GM12875 (cell line): Measurements from ENCODE around the gene ACADS.

Experiments
- H3K4me3 ChIP-seq: one replicate; pipeline ENCODE4 v1.5.1; 2011; ENCODE audit warnings: low read depth, low read length, control low read depth
- TF ChIP-seq, protein P1 (sequence below): IDR thresholded peaks from 2 replicates; pipeline ENCODE4 v1.5.1; 2011; ENCODE audit warnings: low read depth, mild to moderate bottlenecking, control low read depth, inconsistent platforms, low read length, moderate library complexity, borderline replicate concordance; ENCODE audit not compliant: insufficient read depth

ACADS gene

DNA sequence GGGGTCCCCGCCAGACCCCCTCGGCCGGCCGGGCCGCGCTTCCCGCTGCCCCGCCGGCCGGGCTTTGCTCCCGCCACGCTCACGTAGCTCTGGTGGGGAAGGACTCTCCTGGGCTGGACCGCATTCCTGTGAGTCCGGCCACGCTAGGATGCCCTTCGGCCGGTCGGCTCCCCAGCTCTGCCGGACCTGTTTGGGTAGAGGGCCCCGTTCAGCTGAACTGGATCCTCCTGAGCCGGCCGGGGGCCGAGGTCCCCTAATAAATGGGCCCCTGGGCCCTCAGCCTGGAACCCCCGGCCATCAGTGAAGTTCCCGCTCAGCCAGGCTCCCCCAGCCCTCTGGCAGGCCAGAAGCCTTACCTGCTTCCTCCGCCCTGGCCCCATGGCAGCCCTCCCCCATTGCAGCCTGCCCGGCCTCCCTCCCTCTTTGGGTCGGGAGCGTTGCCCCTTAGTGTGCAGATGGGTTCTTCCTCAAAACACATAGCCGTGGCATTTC, 14.8 kb upstream of the ACADS start:
- TF ChIP-seq, protein P1, sequence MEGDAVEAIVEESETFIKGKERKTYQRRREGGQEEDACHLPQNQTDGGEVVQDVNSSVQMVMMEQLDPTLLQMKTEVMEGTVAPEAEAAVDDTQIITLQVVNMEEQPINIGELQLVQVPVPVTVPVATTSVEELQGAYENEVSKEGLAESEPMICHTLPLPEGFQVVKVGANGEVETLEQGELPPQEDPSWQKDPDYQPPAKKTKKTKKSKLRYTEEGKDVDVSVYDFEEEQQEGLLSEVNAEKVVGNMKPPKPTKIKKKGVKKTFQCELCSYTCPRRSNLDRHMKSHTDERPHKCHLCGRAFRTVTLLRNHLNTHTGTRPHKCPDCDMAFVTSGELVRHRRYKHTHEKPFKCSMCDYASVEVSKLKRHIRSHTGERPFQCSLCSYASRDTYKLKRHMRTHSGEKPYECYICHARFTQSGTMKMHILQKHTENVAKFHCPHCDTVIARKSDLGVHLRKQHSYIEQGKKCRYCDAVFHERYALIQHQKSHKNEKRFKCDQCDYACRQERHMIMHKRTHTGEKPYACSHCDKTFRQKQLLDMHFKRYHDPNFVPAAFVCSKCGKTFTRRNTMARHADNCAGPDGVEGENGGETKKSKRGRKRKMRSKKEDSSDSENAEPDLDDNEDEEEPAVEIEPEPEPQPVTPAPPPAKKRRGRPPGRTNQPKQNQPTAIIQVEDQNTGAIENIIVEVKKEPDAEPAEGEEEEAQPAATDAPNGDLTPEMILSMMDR: no peak
- peak overlapping the region; percentile 69 for H3K4me3 ChIP-seq

DNA sequence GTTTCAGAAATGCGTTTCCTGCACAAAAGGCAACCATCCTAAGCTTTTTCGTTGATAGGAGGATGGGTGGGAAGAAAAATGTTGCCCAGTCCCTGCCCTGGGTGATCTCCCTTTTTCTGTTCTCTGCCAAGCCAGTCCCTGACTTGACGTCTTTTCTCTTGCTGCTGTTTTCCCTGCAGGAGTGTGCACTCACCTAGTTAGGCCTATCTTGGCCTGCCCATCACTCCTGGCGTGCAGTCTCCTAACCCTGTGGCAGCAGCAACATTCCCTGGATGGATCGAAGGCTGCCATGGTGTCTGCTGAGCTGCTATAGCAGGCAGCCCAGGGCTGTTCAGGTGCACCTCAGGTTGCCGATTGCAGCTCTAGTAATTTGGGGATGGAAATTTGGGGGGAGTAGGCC, 14.2 kb upstream of the ACADS start:
- TF ChIP-seq, protein P1: no peak
- peak overlapping the region; percentile 69 for H3K4me3 ChIP-seq

DNA sequence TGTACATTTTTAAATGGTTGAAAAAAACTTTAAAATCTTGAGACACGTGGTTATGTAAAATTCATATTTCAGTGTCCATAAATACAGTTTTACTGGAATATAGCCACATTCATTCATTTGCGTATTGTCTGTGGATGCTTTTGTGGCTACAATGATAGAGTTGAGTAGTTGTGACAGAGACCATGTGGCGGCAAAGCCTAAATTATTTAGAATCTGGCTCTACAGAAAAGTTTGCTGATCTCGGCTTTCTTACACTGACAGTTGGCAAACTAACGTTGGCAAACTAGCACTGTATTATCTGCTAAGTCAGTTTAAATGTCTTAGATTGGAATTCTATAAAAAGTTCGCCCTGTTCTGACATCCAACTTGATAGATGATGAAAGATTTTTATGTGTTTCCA, 13.0 kb upstream of the ACADS start:
- no peak overlapping the region for H3K4me3 ChIP-seq
- TF ChIP-seq, protein P1: no peak

DNA sequence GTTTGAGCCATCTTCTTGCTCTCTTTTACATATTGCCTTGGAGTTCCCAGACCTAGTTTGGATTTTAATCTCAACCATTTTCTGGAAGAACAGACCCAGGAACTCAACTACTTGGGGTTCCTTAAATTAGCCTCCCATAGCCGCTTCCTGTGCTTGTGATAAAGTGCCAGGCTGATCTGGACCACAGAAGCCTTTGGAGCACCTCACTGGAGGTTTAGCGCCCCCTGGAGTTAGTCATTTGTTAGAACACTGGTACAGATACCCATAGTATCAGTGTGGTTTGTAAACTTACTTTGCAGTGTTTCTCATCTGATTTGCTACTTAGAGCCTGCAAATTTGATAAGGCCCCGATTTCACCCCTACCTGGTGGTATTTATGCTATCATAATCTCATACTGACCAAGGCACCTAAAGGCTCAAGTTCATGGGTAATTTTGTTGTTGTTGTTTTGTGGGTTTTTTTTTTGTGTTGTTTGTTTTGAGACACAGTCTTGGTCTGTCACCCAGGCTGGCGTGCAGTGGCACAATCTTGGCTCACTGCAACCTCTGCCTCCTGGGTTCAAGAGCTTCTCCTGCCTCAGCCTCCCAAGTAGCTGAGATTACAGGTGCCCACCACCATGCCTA, 11.7 kb upstream of the ACADS start:
- no peak overlapping the region for H3K4me3 ChIP-seq
- TF ChIP-seq, protein P1: peak; percentile 78; the same call in 1 of the 2 replicates

DNA sequence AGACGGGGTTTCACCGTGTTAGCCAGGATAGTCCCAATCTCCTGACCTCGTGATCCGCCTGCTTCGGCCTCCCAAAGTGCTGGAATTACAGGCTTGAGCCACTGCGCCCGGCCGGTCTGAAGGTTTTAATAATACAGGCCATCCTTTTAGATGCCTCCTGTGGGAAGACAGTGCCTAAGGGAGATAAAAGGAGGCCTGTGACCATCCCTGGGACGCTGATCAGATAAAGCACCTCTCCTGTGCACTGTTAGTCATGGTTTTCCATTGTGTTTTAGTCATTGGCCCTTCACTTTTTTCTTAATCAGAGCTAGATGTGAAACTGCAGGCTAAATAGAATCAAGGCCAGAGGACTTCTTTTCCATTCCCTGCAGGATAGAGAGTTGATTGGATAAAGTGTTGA, 7.6 kb upstream of the ACADS start:
- TF ChIP-seq, protein P1: no peak
- H3K4me3 ChIP-seq: no peak overlapping the region

DNA sequence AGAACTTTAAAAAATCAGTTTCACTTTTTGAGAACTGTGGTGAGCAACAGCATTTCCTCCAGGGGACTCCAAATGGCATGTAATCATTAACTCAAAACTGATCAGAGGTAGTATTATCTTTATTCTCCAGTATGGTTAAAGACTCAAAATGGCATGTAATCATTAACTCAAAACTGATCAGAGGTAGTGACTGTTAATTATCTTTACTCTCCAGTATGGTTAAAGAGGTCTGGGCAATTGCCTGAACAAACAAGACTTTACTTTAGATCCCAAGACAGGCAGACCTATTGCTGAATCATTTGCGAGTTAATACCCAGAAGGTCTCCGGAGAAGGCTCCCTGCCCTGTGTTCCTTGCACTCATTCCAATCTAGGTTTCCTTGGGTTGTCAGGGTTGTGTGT, 6.6 kb upstream of the ACADS start:
- TF ChIP-seq, protein P1: no peak
- H3K4me3 ChIP-seq: no peak overlapping the region

DNA sequence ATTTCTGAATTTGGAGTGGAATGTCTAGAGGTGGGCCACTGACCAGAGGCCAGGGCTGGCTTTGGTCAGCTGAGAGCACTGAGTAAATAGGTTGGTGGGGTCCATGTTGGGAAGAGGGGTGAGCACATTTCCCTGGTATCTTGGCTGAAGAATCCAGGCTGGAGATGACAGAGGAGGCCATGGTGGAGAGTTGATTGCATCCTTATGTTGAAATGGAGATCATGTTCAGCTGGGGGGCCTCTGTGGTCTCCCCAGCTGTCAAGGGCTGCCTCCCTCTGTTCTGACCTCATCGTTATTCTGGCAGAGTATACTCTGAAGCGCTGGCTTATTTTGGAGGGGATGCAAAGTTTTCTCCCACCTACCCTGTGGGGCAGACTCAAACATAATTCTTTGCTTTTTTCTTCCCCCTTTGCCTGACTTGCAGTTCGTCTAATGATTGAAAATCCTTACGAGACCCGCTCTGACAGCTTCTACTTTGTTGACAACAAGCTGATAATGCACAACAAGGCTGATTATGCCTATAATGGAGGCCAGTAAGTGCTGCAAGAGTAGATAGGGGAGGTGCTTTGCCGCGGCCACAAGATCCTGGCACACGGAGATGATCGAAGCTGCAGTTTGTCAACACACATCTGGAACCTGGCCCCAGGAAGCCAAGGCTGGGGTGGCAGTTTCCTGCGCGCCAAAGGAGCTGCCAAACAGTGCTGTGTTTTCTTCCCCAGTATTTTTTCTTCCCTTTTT, 6.0 kb upstream of the ACADS start:
- TF ChIP-seq, protein P1: no peak

More for the DNA sequence above, 6.0 kb upstream of the ACADS start:
- no peak overlapping the region for H3K4me3 ChIP-seq
